Effector memory CD4-positive, alpha-beta T cell (primary cell): ENCODE measurements around the gene BTRC.
"Not testable (repeated sequence)": the region's sequence is repeated elsewhere in the genome, so short reads cannot be mapped to it uniquely, and the experiment has no call there.

ENCODE experiments used
- DNase-seq, 3 donors: peaks; one replicate each; pipeline ENCODE4 v3.0.0-alpha.2; 2020
- H3K27ac ChIP-seq: 2 replicates; pipeline ENCODE4 v1.7.0; 2013; ENCODE audit warnings: mild to moderate bottlenecking, low read length, moderate library complexity; ENCODE audit not compliant: insufficient read depth, poor library complexity, severe bottlenecking
- H3K27me3 ChIP-seq: replicated peaks from 2 replicates; pipeline ENCODE4 v1.7.0; 2013; ENCODE audit warnings: mild to moderate bottlenecking, low read length; ENCODE audit not compliant: insufficient read depth, control insufficient read depth, poor library complexity, severe bottlenecking
- H3K36me3 ChIP-seq: 2 replicates; pipeline ENCODE4 v1.7.0; 2013; ENCODE audit warnings: mild to moderate bottlenecking, low read length, moderate library complexity; ENCODE audit not compliant: control insufficient read depth, insufficient read depth
- H3K4me1 ChIP-seq: 2 replicates; pipeline ENCODE4 v1.7.0; 2013; ENCODE audit warnings: low read length, mild to moderate bottlenecking; ENCODE audit not compliant: control insufficient read depth, insufficient read depth, poor library complexity, severe bottlenecking
- H3K4me3 ChIP-seq: 2 replicates; pipeline ENCODE4 v1.7.0; 2013; ENCODE audit warnings: low read length, low read depth, mild to moderate bottlenecking; ENCODE audit not compliant: insufficient read depth, poor library complexity, severe bottlenecking
- H3K9me3 ChIP-seq: 2 replicates; pipeline ENCODE4 v1.7.0; 2013; ENCODE audit warnings: mild to moderate bottlenecking, low read length, moderate library complexity; ENCODE audit not compliant: control insufficient read depth

Gene BTRC

GRCh38 chr10:101360090-101360489, 6.1 kb downstream of the BTRC start:
- not testable (repeated sequence) for H3K27me3 ChIP-seq, H3K4me1 ChIP-seq, H3K9me3 ChIP-seq, H3K4me3 ChIP-seq, H3K36me3 ChIP-seq, H3K27ac ChIP-seq, DNase-seq

GRCh38 chr10:101360841-101361240, 6.9 kb downstream of the BTRC start:
- H3K27ac ChIP-seq, H3K27me3 ChIP-seq: not testable (repeated sequence)

GRCh38 chr10:101363850-101364400, 10.0 kb downstream of the BTRC start:
- Histone ChIP-seq H3K4me3 (no peak overlapping the region), H3K36me3 (no peaks in the 10 kb centered on the region), H3K27me3 (no peaks in the 10 kb centered on the region), H3K27ac (no peak overlapping the region), H3K9me3 (no peaks in the 10 kb centered on the region), H3K4me1 (no peaks in the 10 kb centered on the region)
- DNase-seq: no peak

More at GRCh38 chr10:101360841-101361240, 6.9 kb downstream of the BTRC start:
- DNase-seq, H3K4me1 ChIP-seq, H3K36me3 ChIP-seq, H3K4me3 ChIP-seq, H3K9me3 ChIP-seq: not testable (repeated sequence)

- no peaks in the 10 kb centered on the region for H3K9me3 ChIP-seq
- no peak overlapping the region for H3K4me3 ChIP-seq
- no peak for DNase-seq
- H3K36me3 ChIP-seq: no peaks in the 10 kb centered on the region
- no peaks in the 10 kb centered on the region for H3K4me1 ChIP-seq
- H3K27ac ChIP-seq: no peak overlapping the region
- H3K27me3 ChIP-seq: no peaks in the 10 kb centered on the region
These were observed 10.8 kb downstream of the BTRC start for GRCh38 chr10:101364721-101365120.

- H3K4me3 ChIP-seq: no peak overlapping the region
- DNase-seq: no peak
- H3K27me3 ChIP-seq: no peaks in the 10 kb centered on the region
- no peaks in the 10 kb centered on the region for H3K4me1 ChIP-seq
- H3K27ac ChIP-seq: no peak overlapping the region
- H3K36me3 ChIP-seq: no peaks in the 10 kb centered on the region
- H3K9me3 ChIP-seq: no peaks in the 10 kb centered on the region
These were observed 13.8 kb downstream of the BTRC start for GRCh38 chr10:101367569-101368453.

- no peaks in the 10 kb centered on the region for H3K9me3 ChIP-seq
- H3K27ac ChIP-seq: no peak overlapping the region
- DNase-seq: no peak
- no peaks in the 10 kb centered on the region for H3K36me3 ChIP-seq
- no peaks in the 10 kb centered on the region for H3K4me1 ChIP-seq
- no peaks in the 10 kb centered on the region for H3K27me3 ChIP-seq
- H3K4me3 ChIP-seq: no peak overlapping the region
These were observed 19.1 kb downstream of the BTRC start for GRCh38 chr10:101373063-101373462.

GRCh38 chr10:101373993-101374392, 20.0 kb downstream of the BTRC start:
- not testable (repeated sequence) for H3K27ac ChIP-seq, H3K36me3 ChIP-seq, H3K9me3 ChIP-seq, DNase-seq, H3K4me3 ChIP-seq, H3K4me1 ChIP-seq, H3K27me3 ChIP-seq

- Histone ChIP-seq H3K4me3 (no peak overlapping the region), H3K4me1 (no peaks in the 10 kb centered on the region), H3K36me3 (no peaks in the 10 kb centered on the region), H3K27ac (no peak overlapping the region), H3K27me3 (no peaks in the 10 kb centered on the region), H3K9me3 (no peaks in the 10 kb centered on the region)
- no peak for DNase-seq
These were observed 21.1 kb downstream of the BTRC start for GRCh38 chr10:101375076-101375475.

- H3K27ac ChIP-seq: no peak overlapping the region
These were observed 25.8 kb downstream of the BTRC start for GRCh38 chr10:101379663-101380352.

More at GRCh38 chr10:101379663-101380352, 25.8 kb downstream of the BTRC start:
- H3K36me3 ChIP-seq: no peaks in the 10 kb centered on the region
- H3K4me1 ChIP-seq: no peaks in the 10 kb centered on the region
- H3K4me3 ChIP-seq: no peak overlapping the region
- no peaks in the 10 kb centered on the region for H3K9me3 ChIP-seq
- no peak for DNase-seq
- no peaks in the 10 kb centered on the region for H3K27me3 ChIP-seq
